Activated CD8-positive, alpha-beta T cell treated with anti-CD3 and anti-CD28 coated beads, Interleukin-2, amount 10 ng/mL, durations not matched to agents 7 days and 5 days (primary cell): ENCODE results near the gene APOE. TPM values are rescaled to one million over a fixed set of nuclear protein-coding genes. Genes with fewer than 3 reads are reported as not detected.
"Not testable (repeated sequence)": the region's sequence is repeated elsewhere in the genome, so short reads cannot be mapped to it uniquely, and the experiment has no call there.

Experiments used
- ATAC-seq: fragments of 150-1000 bp; cut with Tn5 transposase; one replicate; pipeline ENCODE4 v1.10.0; 2021; ENCODE audit warnings: moderate library complexity
- CTCF ChIA-PET: fragments of 350-600 bp; sonication (Branson Sonifier 250); formaldehyde crosslinking; loops from one replicate; lab custom pipeline; 2021; ENCODE audit warnings: antibody characterized with exemption; lab: Charles Lee
- POLR2A ChIA-PET: fragments of 350-600 bp; sonication (Branson Sonifier 250); formaldehyde crosslinking; loops from one replicate; lab custom pipeline; 2021; ENCODE audit warnings: antibody characterized with exemption; lab: Charles Lee
- DNase-seq: peaks from one replicate; pipeline ENCODE4 v3.0.0-alpha.2; 2020
- H3K27ac Mint-ChIP-seq: one replicate; pipeline ENCODE4 v1.8.0; 2021; ENCODE audit warnings: mild to moderate bottlenecking, mixed read lengths
- H3K27me3 Mint-ChIP-seq: one replicate; pipeline ENCODE4 v1.8.0; 2021; ENCODE audit warnings: low read depth, mixed read lengths
- H3K36me3 Mint-ChIP-seq: one replicate; pipeline ENCODE4 v1.8.0; 2021; ENCODE audit warnings: low read depth, mixed read lengths
- H3K4me1 Mint-ChIP-seq: one replicate; pipeline ENCODE4 v1.8.0; 2021; ENCODE audit warnings: low read depth, mixed read lengths
- H3K4me3 Mint-ChIP-seq: one replicate; pipeline ENCODE4 v1.8.0; 2021; ENCODE audit warnings: mild to moderate bottlenecking, mixed read lengths
- H3K9me3 Mint-ChIP-seq: one replicate; pipeline ENCODE4 v1.8.0; 2022; ENCODE audit warnings: mixed read lengths; ENCODE audit not compliant: insufficient read depth
- total RNA-seq, 2 experiments: library from RNA; stranded (reverse); gene quantifications; one replicate each; pipeline ENCODE4 v1.2.3, GENCODE V29; 2021

Gene APOE
- total RNA-seq, 2 experiments from 2014 or later: 0.68 to 0.89 TPM

DNA sequence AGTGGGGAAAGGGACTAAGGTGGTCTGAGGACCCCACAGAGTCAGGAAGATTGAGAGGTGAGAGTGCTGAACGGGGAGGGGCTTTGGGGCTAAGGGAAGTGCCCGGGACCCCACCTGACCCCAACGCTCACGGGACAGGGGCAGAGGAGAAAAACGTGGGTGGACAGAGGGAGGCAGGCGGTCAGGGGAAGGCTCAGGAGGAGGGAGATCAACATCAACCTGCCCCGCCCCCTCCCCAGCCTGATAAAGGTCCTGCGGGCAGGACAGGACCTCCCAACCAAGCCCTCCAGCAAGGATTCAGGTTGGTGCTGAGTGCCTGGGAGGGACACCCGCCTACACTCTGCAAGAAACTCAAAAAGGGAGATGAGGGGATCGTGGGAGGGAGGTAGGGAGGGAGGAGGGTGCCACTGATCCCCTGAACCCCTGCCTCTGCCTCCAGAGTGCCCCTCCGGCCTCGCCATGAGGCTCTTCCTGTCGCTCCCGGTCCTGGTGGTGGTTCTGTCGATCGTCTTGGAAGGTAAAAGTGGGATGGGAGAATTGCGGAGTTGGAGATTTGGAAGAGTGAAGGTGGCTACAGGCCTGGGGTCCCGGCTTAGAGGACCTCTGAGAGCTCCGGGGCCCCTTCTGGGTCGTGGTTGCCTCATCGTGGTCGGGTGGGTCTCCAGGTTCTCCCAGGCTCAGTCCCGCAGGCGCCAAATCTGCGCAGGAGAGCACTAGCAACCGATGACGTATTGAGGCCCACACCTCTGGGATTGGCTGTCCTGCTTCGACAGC lies 9.0 kb downstream of the APOE start, which contains the start of gene APOC1:
APOC1 (plus strand) TSS at position 176 of the 774 bp plus-strand sequence; CDS start at position 460, 284 bp downstream.
- H3K4me3 Mint-ChIP-seq: peak within 1 kb of the TSS; percentile 89
- ChIA-PET POLR2A (interaction anchor here (0.6 to 1.1 kb wide), 2 partner anchors 40 to 652 kb away, joined by 3 to 4 read pairs; partner anchors contain the start of gene CLPTM1), CTCF (interaction anchor here (1.0 to 2.7 kb wide), 2 partner anchors 11 to 37 kb away, joined by 3 to 9 read pairs; no protein-coding TSS in a partner anchor)
- peaks cover 14% of the 10 kb centered on the region for H3K4me1 Mint-ChIP-seq
- not testable (repeated sequence) for H3K9me3 Mint-ChIP-seq, H3K36me3 Mint-ChIP-seq
- ATAC-seq (peak; percentile 99), DNase-seq (peak; percentile 83)
- H3K27ac Mint-ChIP-seq: peak within 1 kb of the TSS; percentile 87
- peaks cover 17% of the 10 kb centered on the region for H3K27me3 Mint-ChIP-seq

DNA sequence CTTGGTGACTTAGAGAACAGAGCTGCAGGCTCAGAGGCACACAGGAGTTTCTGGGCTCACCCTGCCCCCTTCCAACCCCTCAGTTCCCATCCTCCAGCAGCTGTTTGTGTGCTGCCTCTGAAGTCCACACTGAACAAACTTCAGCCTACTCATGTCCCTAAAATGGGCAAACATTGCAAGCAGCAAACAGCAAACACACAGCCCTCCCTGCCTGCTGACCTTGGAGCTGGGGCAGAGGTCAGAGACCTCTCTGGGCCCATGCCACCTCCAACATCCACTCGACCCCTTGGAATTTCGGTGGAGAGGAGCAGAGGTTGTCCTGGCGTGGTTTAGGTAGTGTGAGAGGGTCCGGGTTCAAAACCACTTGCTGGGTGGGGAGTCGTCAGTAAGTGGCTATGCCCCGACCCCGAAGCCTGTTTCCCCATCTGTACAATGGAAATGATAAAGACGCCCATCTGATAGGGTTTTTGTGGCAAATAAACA lies 18.7 kb downstream of the APOE start:
- DNase-seq (no peak), ATAC-seq (no peak)
- ChIA-PET CTCF (no interaction called here), POLR2A (no interaction called here)
- H3K9me3 Mint-ChIP-seq: no peaks in the 10 kb centered on the region
- peaks cover 8% of the 10 kb centered on the region for H3K4me1 Mint-ChIP-seq
- no peak overlapping the region for H3K4me3 Mint-ChIP-seq
- H3K27me3 Mint-ChIP-seq: peaks cover 14% of the 10 kb centered on the region
- no peak overlapping the region for H3K27ac Mint-ChIP-seq
- no peaks in the 10 kb centered on the region for H3K36me3 Mint-ChIP-seq

DNA sequence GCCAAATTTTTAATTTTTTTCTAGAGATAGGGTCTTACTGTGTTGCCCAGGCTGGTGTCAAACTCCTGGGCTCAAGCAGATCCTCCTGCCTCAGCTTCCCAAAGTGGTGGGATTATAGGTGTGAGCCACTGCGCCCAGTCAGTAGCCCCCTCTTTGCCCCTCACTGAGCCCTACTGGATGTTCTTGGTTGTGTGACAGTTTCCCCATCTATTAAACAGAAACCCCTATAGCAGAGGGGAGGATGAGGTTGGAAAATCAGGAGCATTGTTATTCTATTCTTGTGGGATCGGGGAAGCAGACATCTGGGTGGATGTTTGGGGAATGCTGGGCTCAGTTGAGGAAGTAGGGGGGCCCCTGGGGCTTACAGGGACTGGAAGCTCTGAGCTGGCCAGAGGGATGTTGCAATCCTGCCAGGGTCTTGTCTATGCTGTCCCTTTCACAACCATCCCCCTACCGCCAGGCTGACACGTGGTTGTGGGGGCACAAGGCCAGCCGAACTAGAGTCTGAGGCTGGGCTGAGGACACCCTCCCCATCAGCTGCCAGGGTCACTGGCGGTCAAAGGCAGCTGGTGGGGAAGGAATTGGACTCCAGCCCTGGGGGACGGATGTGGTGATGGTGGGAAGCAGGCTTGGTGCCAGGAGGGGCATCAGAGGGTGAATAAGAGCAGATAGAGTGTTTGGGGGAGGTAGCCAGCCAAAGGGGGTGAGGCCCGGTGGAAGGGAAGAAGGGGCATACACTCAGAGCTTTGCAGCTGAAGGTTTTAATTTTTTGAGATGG lies 19.7 kb downstream of the APOE start:
- H3K4me1 Mint-ChIP-seq: peaks cover 8% of the 10 kb centered on the region
- ChIA-PET CTCF (interaction anchor here (1.3 kb wide), 1 partner anchor 22 kb away, joined by 4 read pairs; no protein-coding TSS in a partner anchor), POLR2A (no interaction called here)
- H3K27me3 Mint-ChIP-seq: peaks cover 16% of the 10 kb centered on the region
- no peaks in the 10 kb centered on the region for H3K9me3 Mint-ChIP-seq
- H3K36me3 Mint-ChIP-seq: no peaks in the 10 kb centered on the region
- no peak overlapping the region for H3K27ac Mint-ChIP-seq
- no peak for ATAC-seq
- DNase-seq: no peak
- H3K4me3 Mint-ChIP-seq: no peak overlapping the region

DNA sequence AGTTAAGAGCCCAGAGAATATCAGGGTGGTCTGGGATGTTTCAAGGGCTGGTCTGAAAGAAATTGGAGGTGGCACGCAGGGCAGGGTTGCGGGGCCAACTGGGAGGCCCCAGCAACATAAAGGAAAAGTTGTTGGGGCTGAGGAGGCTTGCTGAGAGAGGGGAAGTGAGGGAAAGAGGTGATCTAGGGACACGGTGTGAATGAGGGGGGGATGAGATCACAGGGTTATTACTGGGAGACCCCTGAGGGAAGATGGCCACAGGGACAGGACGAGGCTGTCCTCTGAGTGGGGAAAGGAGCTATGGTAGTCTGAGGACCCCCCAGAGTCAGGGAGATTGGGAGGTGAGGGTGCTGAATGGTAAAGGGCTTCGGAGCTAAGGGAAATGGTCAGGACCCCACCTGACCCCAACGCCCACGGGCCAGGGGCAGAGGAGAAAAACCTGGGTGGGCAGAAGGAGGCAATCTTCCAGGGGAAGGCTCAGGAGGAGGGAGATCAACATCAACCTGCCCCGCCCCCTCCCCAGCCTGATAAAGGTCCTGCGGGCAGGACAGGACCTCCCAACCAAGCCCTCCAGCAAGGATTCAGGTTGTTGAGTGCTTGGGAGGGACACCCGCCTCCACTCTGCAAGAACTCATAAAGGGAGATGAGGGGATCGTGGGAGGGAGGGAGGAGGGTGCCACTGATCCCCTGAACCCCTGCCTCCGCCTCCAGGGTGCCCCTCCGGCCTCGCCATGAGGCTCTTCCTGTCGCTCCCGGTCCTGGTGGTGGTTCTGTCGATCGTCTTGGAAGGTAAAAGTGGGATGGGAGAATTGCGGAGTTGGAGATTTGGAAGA lies 20.9 kb downstream of the APOE start:
- H3K27ac Mint-ChIP-seq, H3K4me1 Mint-ChIP-seq, H3K4me3 Mint-ChIP-seq, POLR2A ChIA-PET, DNase-seq, H3K9me3 Mint-ChIP-seq, H3K36me3 Mint-ChIP-seq: not testable (repeated sequence)
- ATAC-seq: peak; percentile 21
- peaks cover 16% of the 10 kb centered on the region for H3K27me3 Mint-ChIP-seq
- CTCF ChIA-PET: interaction anchor here (1.3 kb wide), 1 partner anchor 23 kb away, joined by 4 read pairs; no protein-coding TSS in a partner anchor

DNA sequence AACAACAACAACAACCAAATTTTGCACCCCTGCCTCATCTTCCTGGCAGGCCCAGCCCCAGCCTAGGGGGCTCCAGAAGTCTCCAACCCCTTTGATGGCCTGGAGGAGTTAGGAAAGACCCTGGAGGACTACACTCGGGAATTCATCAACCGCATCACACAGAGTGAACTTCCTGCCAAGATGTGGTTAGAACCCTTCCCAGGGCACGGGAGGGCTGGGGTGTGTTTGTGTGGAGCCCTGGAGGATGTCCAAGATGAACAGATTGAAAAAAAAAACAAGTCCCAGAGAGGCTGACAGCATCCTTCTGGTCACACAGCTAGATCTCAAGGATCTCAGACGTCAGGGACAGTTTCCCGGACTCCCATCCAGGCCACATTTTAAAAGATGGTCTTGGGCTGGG lies 22.1 kb downstream of the APOE start:
- Mint-ChIP-seq H3K9me3 (no peaks in the 10 kb centered on the region), H3K27me3 (peaks cover 16% of the 10 kb centered on the region), H3K4me3 (no peak overlapping the region), H3K4me1 (peaks cover 8% of the 10 kb centered on the region), H3K36me3 (no peaks in the 10 kb centered on the region), H3K27ac (no peak overlapping the region)
- no peak for ATAC-seq
- ChIA-PET POLR2A (no interaction called here), CTCF (no interaction called here)
- no peak for DNase-seq

DNA sequence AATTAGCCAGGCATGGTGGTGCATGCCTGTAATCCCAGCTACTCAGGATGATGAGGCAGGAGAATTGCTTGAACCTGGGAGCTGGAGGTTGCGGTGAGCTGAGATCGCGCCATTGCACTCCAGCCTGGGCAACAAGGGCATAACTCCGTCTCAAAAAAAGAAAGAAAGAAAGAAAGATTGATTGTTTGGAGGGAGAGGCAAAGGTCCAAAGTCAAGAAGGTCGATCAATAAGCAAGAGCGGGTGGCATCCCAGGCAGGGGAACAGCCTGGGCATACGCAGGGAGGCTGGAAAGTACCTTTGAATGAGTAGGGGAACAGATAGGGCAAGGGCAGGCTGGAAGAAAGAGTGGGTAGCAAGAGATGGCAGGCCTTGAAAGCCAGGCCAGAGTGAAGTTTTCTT lies 24.5 kb downstream of the APOE start:
- no peaks in the 10 kb centered on the region for H3K36me3 Mint-ChIP-seq
- H3K4me1 Mint-ChIP-seq: peaks cover 8% of the 10 kb centered on the region
- H3K4me3 Mint-ChIP-seq: no peak overlapping the region
- ChIA-PET CTCF (no interaction called here), POLR2A (interaction anchor here (0.6 kb wide), 1 partner anchor 31 kb away, joined by 3 read pairs; no protein-coding TSS in a partner anchor)
- peaks cover 15% of the 10 kb centered on the region for H3K27me3 Mint-ChIP-seq
- no peak for ATAC-seq
- H3K9me3 Mint-ChIP-seq: no peaks in the 10 kb centered on the region
- no peak overlapping the region for H3K27ac Mint-ChIP-seq
- DNase-seq: no peak

DNA sequence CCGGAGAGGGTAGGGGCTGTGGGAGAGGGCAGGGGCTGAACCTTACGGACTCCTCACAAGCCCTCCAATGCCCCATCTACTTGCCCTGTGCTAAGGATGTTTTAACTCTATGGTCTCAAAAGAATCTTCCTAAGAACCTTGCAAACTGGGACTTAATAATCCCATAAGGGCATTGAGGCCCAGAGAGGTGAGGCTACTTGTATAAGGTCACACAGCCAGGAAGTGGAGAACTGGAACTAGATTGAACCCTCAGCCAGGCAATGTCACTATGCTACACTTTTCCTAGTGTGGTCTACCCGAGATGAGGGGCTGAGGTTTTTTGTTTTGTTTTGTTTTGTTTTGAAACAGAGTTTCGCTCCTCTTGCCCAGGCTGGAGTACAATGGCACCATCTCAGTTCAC lies 25.9 kb downstream of the APOE start:
- no peak for ATAC-seq
- ChIA-PET POLR2A (no interaction called here), CTCF (no interaction called here)
- Mint-ChIP-seq H3K9me3 (no peaks in the 10 kb centered on the region), H3K4me1 (peaks cover 5% of the 10 kb centered on the region), H3K27me3 (peaks cover 7% of the 10 kb centered on the region), H3K36me3 (no peaks in the 10 kb centered on the region), H3K27ac (no peak overlapping the region), H3K4me3 (no peak overlapping the region)
- no peak for DNase-seq

DNA sequence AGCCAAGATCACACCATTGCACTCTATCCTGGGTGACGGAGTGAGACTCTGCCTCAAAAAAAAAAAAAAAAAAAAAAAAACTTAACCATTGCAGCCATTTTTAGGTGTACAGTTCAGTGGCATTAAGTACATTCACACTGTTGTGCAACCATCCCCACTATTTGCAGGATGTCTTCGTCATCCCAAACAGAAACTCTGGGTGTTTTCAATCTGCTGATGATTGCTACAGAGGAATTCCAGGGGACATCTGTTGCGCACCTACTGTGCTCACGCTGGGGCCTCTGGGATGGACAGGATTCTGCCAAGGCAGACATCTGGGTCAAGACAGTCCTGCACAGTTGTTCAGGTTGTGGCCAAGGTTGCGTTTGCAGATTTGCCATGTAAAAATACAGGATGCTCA lies 34.1 kb downstream of the APOE start:
- Mint-ChIP-seq H3K36me3 (no peaks in the 10 kb centered on the region), H3K9me3 (no peaks in the 10 kb centered on the region), H3K27me3 (peaks cover 3% of the 10 kb centered on the region), H3K27ac (no peak overlapping the region), H3K4me1 (no peaks in the 10 kb centered on the region), H3K4me3 (no peak overlapping the region)
- CTCF ChIA-PET: no interaction called here
- DNase-seq (no peak), ATAC-seq (no peak)
- POLR2A ChIA-PET: no interaction called here

DNA sequence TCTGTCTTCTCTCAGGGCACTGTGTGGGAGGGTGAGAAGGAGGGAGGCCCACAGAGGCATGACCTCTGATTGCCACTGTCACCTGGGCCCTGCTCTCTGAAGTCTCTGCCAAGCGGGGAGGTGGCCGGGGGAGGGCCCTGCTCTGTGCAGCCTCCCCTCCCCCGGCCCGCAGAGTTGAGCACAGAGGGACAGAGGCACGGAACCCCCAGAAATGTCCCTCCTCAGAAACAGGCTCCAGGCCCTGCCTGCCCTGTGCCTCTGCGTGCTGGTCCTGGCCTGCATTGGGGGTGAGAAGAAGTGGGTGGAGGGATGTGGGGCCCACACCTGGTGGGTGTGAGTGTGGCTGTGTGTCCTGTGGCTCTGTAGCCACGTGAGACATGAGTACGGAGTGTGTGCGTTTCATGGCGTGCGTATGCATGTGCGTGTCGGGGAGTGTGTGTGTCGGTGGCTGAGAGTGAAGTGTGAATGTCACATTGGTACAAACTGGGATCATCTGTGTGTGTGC lies 36.5 kb downstream of the APOE start, which contains the start of gene APOC4:
APOC4 (plus strand) TSS at position 171 of the 505 bp plus-strand sequence; CDS start at position 212, 41 bp downstream.
- DNase-seq (no peak), ATAC-seq (no peak)
- ChIA-PET CTCF (no interaction called here), POLR2A (no interaction called here)
- Mint-ChIP-seq H3K36me3 (no peaks in the 10 kb centered on the region), H3K27me3 (no peaks in the 10 kb centered on the region), H3K4me1 (peaks cover 2% of the 10 kb centered on the region), H3K27ac (no peak within 1 kb of the TSS), H3K9me3 (no peaks in the 10 kb centered on the region), H3K4me3 (no peak within 1 kb of the TSS)

DNA sequence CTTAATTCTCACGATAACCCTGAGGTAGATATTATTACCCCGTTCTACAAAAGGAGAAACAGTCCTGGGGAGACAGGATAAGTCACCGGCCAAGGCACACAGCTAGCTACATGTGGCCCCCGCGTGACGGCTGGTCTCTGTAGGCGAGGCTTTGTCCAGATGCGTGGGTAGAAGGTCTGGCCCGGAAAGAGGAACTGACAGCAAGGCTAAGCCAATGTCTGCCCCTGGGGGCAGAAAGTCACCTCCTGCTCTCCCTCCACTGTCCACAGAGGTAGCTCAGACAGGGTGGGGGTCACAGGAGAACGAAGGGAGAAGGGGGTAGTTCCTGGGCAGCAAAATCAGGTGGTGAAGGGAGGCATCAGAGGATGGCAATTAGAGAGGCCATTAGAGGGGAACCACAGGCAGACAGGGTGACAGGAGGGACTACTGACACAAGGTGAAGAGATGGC lies 38.2 kb downstream of the APOE start:
- H3K4me3 Mint-ChIP-seq: no peak overlapping the region
- ChIA-PET POLR2A (no interaction called here), CTCF (interaction anchor here (0.9 kb wide), 1 partner anchor 8 kb away, joined by 3 read pairs; no protein-coding TSS in a partner anchor)
- no peaks in the 10 kb centered on the region for H3K36me3 Mint-ChIP-seq
- DNase-seq (no peak), ATAC-seq (peak; percentile 27)
- no peak overlapping the region for H3K27ac Mint-ChIP-seq
- H3K27me3 Mint-ChIP-seq: no peaks in the 10 kb centered on the region
- H3K4me1 Mint-ChIP-seq: peaks cover 2% of the 10 kb centered on the region
- no peaks in the 10 kb centered on the region for H3K9me3 Mint-ChIP-seq

DNA sequence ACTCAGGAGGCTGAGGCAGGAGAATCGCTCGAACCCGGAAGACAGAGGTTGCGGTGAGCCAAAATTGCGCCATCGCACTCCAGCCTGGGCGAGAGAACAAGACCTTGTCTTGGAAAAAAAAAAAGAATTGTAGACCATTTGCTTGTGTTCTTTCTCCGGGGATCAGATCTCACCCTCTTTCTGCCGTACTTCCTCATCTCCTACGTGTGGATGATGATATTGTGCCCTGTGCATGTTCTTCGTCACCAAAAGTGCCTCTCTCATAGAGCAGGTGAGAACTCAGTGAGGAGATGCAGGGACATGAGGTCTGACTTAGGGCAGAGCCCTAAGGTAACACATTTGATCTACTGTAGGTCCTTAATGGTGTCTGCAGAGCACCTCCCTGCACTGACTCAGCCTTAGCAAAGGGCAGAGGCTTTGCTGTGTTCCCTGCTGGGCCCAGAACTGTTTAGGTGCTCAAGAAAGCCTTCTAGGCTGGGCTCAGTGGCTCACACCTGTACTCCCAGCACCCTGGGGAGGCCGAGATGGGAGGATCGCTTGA lies 41.5 kb downstream of the APOE start:
- H3K4me1 Mint-ChIP-seq: peaks cover 2% of the 10 kb centered on the region
- ATAC-seq (no peak), DNase-seq (no peak)
- no peaks in the 10 kb centered on the region for H3K27me3 Mint-ChIP-seq
- ChIA-PET CTCF (no interaction called here), POLR2A (no interaction called here)
- no peaks in the 10 kb centered on the region for H3K9me3 Mint-ChIP-seq
- no peak overlapping the region for H3K27ac Mint-ChIP-seq
- H3K4me3 Mint-ChIP-seq: no peak overlapping the region
- no peaks in the 10 kb centered on the region for H3K36me3 Mint-ChIP-seq
